ENCODE measurements around the gene TNFSF15. TPM values are rescaled to one million over a fixed set of nuclear protein-coding genes. Genes with fewer than 3 reads are reported as not detected.

The TNFSF15 gene
- total RNA-seq, 1 experiment from 2014 or later = 0.03 TPM

DNA sequence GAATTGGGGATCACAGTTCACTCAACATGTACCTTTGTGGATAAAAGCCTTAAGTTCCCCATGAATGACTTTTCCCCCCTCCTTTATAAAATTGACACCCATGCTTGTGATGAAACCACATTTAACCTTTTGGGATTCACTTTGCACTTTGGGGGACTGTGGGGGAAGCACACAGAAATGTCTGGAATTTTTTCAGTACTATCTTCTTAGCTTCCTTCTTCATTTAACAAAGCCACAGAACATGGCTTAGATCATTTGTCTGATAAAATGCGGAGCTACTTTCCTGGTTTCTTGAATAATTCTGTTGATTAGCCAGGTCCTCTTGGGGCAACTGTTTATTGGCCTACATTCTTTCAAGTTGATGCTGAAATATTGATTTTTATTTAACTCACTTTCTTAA is 29.9 kb downstream of the TNFSF15 start:
- intact Hi-C loops (cut with micrococcal nuclease; ENCODE audit: unreplicated experiment) (no loop called here), in situ Hi-C loops (cut with HindIII; ENCODE audit: low pct_unique_long_range_greater_than_20kb, low sequenced_read_pairs) (no loop called here)
- H3K9me3 ChIP-seq (ENCODE audit: control insufficient read depth, insufficient read depth, low read depth, low read length) = no peaks in the 10 kb centered on the region
- no peak overlapping the region for H3K27ac ChIP-seq (ENCODE audit: low read length)
- no peaks in the 10 kb centered on the region for H3K36me3 ChIP-seq (ENCODE audit: control insufficient read depth, insufficient read depth, low read length)
- no peak overlapping the region for H3K4me3 ChIP-seq (ENCODE audit: low read depth in 2 of 2, low read length in 2 of 2)
- DNase-seq (ENCODE audit: low read depth, low spot score) (no peak), ATAC-seq (no peak)
- CTCF ChIA-PET = no interaction called here
- H3K27me3 ChIP-seq (ENCODE audit: control insufficient read depth, insufficient read depth, low read length) = no peaks in the 10 kb centered on the region
- BruUV-seq (replicated peaks) = no TSS peak
- H3K4me1 ChIP-seq (ENCODE audit: control insufficient read depth, insufficient read depth, low read length) = no peaks in the 10 kb centered on the region
- TF ChIP-seq, protein P1, sequence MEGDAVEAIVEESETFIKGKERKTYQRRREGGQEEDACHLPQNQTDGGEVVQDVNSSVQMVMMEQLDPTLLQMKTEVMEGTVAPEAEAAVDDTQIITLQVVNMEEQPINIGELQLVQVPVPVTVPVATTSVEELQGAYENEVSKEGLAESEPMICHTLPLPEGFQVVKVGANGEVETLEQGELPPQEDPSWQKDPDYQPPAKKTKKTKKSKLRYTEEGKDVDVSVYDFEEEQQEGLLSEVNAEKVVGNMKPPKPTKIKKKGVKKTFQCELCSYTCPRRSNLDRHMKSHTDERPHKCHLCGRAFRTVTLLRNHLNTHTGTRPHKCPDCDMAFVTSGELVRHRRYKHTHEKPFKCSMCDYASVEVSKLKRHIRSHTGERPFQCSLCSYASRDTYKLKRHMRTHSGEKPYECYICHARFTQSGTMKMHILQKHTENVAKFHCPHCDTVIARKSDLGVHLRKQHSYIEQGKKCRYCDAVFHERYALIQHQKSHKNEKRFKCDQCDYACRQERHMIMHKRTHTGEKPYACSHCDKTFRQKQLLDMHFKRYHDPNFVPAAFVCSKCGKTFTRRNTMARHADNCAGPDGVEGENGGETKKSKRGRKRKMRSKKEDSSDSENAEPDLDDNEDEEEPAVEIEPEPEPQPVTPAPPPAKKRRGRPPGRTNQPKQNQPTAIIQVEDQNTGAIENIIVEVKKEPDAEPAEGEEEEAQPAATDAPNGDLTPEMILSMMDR (IDR thresholded peaks at IDR 0.05) = no peak
- TF ChIP-seq, protein P2, sequence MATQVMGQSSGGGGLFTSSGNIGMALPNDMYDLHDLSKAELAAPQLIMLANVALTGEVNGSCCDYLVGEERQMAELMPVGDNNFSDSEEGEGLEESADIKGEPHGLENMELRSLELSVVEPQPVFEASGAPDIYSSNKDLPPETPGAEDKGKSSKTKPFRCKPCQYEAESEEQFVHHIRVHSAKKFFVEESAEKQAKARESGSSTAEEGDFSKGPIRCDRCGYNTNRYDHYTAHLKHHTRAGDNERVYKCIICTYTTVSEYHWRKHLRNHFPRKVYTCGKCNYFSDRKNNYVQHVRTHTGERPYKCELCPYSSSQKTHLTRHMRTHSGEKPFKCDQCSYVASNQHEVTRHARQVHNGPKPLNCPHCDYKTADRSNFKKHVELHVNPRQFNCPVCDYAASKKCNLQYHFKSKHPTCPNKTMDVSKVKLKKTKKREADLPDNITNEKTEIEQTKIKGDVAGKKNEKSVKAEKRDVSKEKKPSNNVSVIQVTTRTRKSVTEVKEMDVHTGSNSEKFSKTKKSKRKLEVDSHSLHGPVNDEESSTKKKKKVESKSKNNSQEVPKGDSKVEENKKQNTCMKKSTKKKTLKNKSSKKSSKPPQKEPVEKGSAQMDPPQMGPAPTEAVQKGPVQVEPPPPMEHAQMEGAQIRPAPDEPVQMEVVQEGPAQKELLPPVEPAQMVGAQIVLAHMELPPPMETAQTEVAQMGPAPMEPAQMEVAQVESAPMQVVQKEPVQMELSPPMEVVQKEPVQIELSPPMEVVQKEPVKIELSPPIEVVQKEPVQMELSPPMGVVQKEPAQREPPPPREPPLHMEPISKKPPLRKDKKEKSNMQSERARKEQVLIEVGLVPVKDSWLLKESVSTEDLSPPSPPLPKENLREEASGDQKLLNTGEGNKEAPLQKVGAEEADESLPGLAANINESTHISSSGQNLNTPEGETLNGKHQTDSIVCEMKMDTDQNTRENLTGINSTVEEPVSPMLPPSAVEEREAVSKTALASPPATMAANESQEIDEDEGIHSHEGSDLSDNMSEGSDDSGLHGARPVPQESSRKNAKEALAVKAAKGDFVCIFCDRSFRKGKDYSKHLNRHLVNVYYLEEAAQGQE (IDR thresholded peaks at IDR 0.05; ENCODE audit: insufficient read depth in 1 of 2, low read depth in 2 of 2, low read length in 1 of 2) = no peak
- TF ChIP-seq SIN3A (IDR thresholded peaks at IDR 0.05; ENCODE audit: borderline replicate concordance, insufficient read depth, low read depth, low read length) = no peak
- no peak for TF ChIP-seq TCF7L2 (IDR thresholded peaks at IDR 0.05; ENCODE audit: low read depth, low read length)
- TF ChIP-seq POLR2AphosphoS5 (IDR thresholded peaks at IDR 0.05; ENCODE audit: low read depth, low read length) = no peak
- POLR2A ChIA-PET = no interaction called here

DNA sequence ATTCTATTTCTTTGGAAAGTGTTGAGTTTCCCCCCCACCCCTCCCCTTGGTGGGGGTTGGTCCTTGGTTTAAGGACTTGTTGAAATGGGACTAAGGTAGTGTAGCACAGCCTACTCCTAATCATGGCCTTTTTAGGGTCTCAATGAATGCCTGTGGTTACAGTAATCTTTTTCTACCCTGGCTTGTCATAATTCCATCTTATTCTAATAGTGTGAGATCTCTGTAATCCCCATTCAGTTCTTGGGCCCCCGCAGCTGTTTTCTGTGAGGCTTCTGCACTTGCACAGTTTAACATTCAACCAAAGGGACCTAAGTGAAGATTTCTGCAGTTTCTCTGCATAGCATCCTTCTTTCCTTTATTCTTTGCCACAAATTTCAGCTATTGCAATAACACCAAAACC is 30.7 kb downstream of the TNFSF15 start:
- no peak overlapping the region for H3K4me3 ChIP-seq (ENCODE audit: low read depth in 2 of 2, low read length in 2 of 2)
- POLR2A ChIA-PET = no interaction called here
- H3K9me3 ChIP-seq (ENCODE audit: control insufficient read depth, insufficient read depth, low read depth, low read length) = no peaks in the 10 kb centered on the region
- ATAC-seq (no peak), DNase-seq (ENCODE audit: low read depth, low spot score) (no peak)
- TF ChIP-seq SIN3A (IDR thresholded peaks at IDR 0.05; ENCODE audit: borderline replicate concordance, insufficient read depth, low read depth, low read length) (no peak), TCF7L2 (IDR thresholded peaks at IDR 0.05; ENCODE audit: low read depth, low read length) (no peak), POLR2AphosphoS5 (IDR thresholded peaks at IDR 0.05; ENCODE audit: low read depth, low read length) (no peak)
- TF ChIP-seq, protein P1 (IDR thresholded peaks at IDR 0.05) = no peak
- TF ChIP-seq, protein P2 (IDR thresholded peaks at IDR 0.05; ENCODE audit: insufficient read depth in 1 of 2, low read depth in 2 of 2, low read length in 1 of 2) = no peak
- in situ Hi-C loops (cut with HindIII; ENCODE audit: low pct_unique_long_range_greater_than_20kb, low sequenced_read_pairs) (no loop called here), intact Hi-C loops (cut with micrococcal nuclease; ENCODE audit: unreplicated experiment) (no loop called here)
- no TSS peak for BruUV-seq (replicated peaks)
- no peak overlapping the region for H3K27ac ChIP-seq (ENCODE audit: low read length)
- H3K27me3 ChIP-seq (ENCODE audit: control insufficient read depth, insufficient read depth, low read length) = no peaks in the 10 kb centered on the region
- CTCF ChIA-PET = no interaction called here
- H3K36me3 ChIP-seq (ENCODE audit: control insufficient read depth, insufficient read depth, low read length) = no peaks in the 10 kb centered on the region
- H3K4me1 ChIP-seq (ENCODE audit: control insufficient read depth, insufficient read depth, low read length) = no peaks in the 10 kb centered on the region

Data from Panc1 (cell line).